Measurements from ENCODE around the gene TP53INP2.

The TP53INP2 gene

DNA sequence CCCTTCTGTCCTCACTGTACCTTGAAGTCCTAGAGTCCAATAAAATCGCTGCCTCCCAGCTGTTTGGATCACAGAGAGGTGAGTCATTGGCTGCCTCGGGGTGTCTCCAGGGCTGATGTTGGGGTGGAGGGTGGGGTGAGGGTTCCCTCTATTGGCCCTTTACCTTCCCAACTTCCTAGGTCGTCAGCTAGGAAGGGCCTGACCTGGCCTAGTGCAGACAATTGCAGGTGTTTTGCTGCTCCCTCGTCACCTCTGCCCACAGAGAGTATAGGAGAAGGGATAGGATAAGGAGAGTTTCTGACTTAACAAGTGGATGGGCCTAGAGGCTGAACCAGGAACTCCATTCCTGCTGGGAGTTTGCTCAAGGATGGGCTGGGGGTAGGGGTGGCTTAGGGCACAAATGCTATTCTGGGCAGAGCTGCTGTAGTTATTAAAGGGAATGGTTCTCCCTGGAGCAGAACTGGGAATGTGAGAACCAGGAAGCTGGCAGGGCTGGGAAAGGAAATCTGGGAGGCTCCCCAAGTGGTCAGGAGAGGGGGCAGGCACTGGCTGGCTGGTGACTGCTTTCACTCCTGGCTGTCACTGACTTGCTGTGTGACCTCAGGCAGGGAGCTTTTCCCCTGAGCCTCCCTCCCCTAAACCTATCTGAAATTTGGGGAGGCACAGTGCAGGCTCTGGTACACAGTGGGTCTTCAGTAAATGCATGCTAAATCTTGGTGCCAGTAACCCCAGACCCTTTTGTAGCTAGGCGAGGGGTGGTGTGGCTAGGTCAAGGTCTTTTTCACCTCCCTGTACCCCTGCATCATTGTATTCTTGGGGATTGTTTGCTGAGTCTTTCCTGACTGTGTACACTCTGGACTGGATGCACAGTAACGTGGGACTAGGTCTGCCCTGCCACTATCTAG lies 1.5 kb downstream of the TP53INP2 start:
- peak; percentile 33 for ATAC-seq (ENCODE audit: low read depth)
- H3K4me3 ChIP-seq (ENCODE audit: severe bottlenecking): no peak overlapping the region
- peak; percentile 93 for DNase-seq (ENCODE audit: low spot score)

GRCh38 chr20:34706302-34706875 lies 2.2 kb downstream of the TP53INP2 start:
- DNase-seq (ENCODE audit: low spot score) (no peak), ATAC-seq (ENCODE audit: low read depth) (no peak)
- Histone ChIP-seq H3K27ac (ENCODE audit: poor library complexity, severe bottlenecking) (no peak overlapping the region), H3K4me1 (ENCODE audit: insufficient read depth, poor library complexity, severe bottlenecking) (peaks cover 15% of the 10 kb centered on the region), H3K4me3 (ENCODE audit: severe bottlenecking) (no peak overlapping the region), H3K27me3 (ENCODE audit: insufficient read depth, poor library complexity, severe bottlenecking) (no peaks in the 10 kb centered on the region), H3K9me3 (ENCODE audit: severe bottlenecking) (no peaks in the 10 kb centered on the region), H3K36me3 (ENCODE audit: low read depth) (no peaks in the 10 kb centered on the region)
- TF ChIP-seq, protein P1, sequence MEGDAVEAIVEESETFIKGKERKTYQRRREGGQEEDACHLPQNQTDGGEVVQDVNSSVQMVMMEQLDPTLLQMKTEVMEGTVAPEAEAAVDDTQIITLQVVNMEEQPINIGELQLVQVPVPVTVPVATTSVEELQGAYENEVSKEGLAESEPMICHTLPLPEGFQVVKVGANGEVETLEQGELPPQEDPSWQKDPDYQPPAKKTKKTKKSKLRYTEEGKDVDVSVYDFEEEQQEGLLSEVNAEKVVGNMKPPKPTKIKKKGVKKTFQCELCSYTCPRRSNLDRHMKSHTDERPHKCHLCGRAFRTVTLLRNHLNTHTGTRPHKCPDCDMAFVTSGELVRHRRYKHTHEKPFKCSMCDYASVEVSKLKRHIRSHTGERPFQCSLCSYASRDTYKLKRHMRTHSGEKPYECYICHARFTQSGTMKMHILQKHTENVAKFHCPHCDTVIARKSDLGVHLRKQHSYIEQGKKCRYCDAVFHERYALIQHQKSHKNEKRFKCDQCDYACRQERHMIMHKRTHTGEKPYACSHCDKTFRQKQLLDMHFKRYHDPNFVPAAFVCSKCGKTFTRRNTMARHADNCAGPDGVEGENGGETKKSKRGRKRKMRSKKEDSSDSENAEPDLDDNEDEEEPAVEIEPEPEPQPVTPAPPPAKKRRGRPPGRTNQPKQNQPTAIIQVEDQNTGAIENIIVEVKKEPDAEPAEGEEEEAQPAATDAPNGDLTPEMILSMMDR (IDR thresholded peaks at IDR 0.05; ENCODE audit: poor library complexity, severe bottlenecking): no peak

More for the DNA sequence above, 1.5 kb downstream of the TP53INP2 start:
- TF ChIP-seq, protein P1 (IDR thresholded peaks at IDR 0.05; ENCODE audit: poor library complexity, severe bottlenecking): peak; percentile 93
- Histone ChIP-seq H3K27me3 (ENCODE audit: insufficient read depth, poor library complexity, severe bottlenecking) (no peaks in the 10 kb centered on the region), H3K9me3 (ENCODE audit: severe bottlenecking) (no peaks in the 10 kb centered on the region), H3K27ac (ENCODE audit: poor library complexity, severe bottlenecking) (peak overlapping the region; percentile 41), H3K4me1 (ENCODE audit: insufficient read depth, poor library complexity, severe bottlenecking) (peaks cover 15% of the 10 kb centered on the region), H3K36me3 (ENCODE audit: low read depth) (no peaks in the 10 kb centered on the region)

DNA sequence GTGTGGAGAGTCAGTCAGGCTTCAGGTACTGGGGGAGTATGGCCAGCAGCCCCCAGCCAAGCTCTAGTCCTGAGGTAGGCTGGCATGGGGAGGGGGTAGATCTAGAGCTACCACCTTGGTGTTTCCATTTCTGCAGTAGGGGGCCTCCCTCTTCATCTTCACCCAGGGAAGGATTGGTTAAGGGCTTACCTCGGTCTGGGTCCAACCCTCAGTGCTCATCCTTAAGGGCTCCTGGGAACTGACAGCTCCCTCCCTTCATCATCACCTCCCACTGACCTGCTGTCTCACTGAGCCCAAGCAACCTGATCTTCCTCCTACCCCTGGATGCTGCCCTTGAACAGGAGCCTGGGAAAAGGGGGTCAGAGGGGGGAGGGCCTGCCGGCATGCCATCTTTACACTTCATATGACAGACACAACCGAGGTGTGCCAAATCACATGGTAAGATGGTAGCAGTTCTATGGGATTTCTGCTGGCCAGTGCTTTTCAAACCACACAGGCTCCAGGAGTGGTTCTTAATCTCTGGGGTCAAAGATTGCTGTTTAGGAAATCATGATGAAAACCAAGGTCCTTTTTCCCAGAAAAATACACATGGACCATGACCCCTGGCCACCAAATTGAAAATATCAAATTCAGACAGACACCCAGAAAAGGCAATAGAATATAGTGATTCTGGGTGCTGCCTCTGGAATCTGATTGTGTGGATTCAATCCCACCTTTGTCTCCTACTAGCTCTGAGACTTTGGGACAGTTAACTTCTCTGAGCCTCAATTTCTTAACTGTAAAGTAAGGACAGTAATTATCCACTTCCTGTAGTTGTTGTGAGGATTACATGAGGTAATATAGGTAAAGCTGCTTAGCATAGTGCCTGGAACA lies 3.0 kb downstream of the TP53INP2 start:
- H3K27ac ChIP-seq (ENCODE audit: poor library complexity, severe bottlenecking): no peak overlapping the region
- no peaks in the 10 kb centered on the region for H3K9me3 ChIP-seq (ENCODE audit: severe bottlenecking)
- H3K27me3 ChIP-seq (ENCODE audit: insufficient read depth, poor library complexity, severe bottlenecking): no peaks in the 10 kb centered on the region
- no peaks in the 10 kb centered on the region for H3K36me3 ChIP-seq (ENCODE audit: low read depth)
- H3K4me1 ChIP-seq (ENCODE audit: insufficient read depth, poor library complexity, severe bottlenecking): peaks cover 15% of the 10 kb centered on the region
- ATAC-seq (ENCODE audit: low read depth) (no peak), DNase-seq (ENCODE audit: low spot score) (peak; percentile 39)
- no peak overlapping the region for H3K4me3 ChIP-seq (ENCODE audit: severe bottlenecking)
- TF ChIP-seq, protein P1 (IDR thresholded peaks at IDR 0.05; ENCODE audit: poor library complexity, severe bottlenecking): no peak

GRCh38 chr20:34708621-34709043 lies 4.5 kb downstream of the TP53INP2 start:
- H3K4me1 ChIP-seq (ENCODE audit: insufficient read depth, poor library complexity, severe bottlenecking): peaks cover 19% of the 10 kb centered on the region
- ATAC-seq (ENCODE audit: low read depth) (no peak), DNase-seq (ENCODE audit: low spot score) (no peak)
- H3K27ac ChIP-seq (ENCODE audit: poor library complexity, severe bottlenecking): peak overlapping the region; percentile 43
- H3K9me3 ChIP-seq (ENCODE audit: severe bottlenecking): no peaks in the 10 kb centered on the region
- 0 out of 2 replicates have a peak, but pooled peaks cover 3% of the 10 kb centered on the region for H3K36me3 ChIP-seq (ENCODE audit: low read depth)
- TF ChIP-seq, protein P1 (IDR thresholded peaks at IDR 0.05; ENCODE audit: poor library complexity, severe bottlenecking): peak; percentile 98
- no peaks in the 10 kb centered on the region for H3K27me3 ChIP-seq (ENCODE audit: insufficient read depth, poor library complexity, severe bottlenecking)
- peak overlapping the region; percentile 57 for H3K4me3 ChIP-seq (ENCODE audit: severe bottlenecking)
